ENCODE measurements around the gene TXNRD2. TPM values are rescaled to one million over a fixed set of nuclear protein-coding genes. Genes with fewer than 3 reads are reported as not detected.
A peak's percentile ranks its signal among the peaks of the same experiment; 100 is the strongest.

TXNRD2 gene
- total and polyA plus RNA-seq, 2 of the 4 experiments (the other 2 are of a cell fraction), result 15.6 to 25.7 TPM

- POLR2A ChIA-PET (ENCODE audit: unreplicated experiment), result no interaction called here
- H4K5ac ChIP-seq (ENCODE audit: low read depth, low read length), result no peak overlapping the region
- H2BK5ac ChIP-seq (ENCODE audit: low read depth, low read length, poor library complexity, severe bottlenecking), result no peak overlapping the region
- H3K36me3 ChIP-seq (ENCODE audit: control insufficient read depth, insufficient read depth, low read length), result peaks cover 1% of the 10 kb centered on the region; the same call in 1 of the 2 replicates
- peak overlapping the region; percentile 21; the same call in 1 of the 2 replicates for H2AK5ac ChIP-seq (ENCODE audit: low read depth, low read length)
- no peak overlapping the region for H3K4me2 ChIP-seq (ENCODE audit: low read depth, low read length)
- 97% methylated on average over 22 of the region's 30 CpGs; no CpG with 5 or more reads in 1 of the 2 experiments for WGBS, 2 experiments (ENCODE audit: extremely low coverage in 2 of 2, insufficient read length in 1 of 2)
- H4K8ac ChIP-seq (ENCODE audit: low read depth in 2 of 2, low read length in 2 of 2), result no peak overlapping the region
- H3K27ac ChIP-seq (ENCODE audit: insufficient read depth, low read length), result no peak overlapping the region
- no peak for ATAC-seq (ENCODE audit: low read depth)
- no peak overlapping the region; the same call in 1 of the 2 replicates for H3K4ac ChIP-seq (ENCODE audit: low read depth, low read length)
- H3K27me3 ChIP-seq (ENCODE audit: control insufficient read depth, insufficient read depth, low read length), result no peaks in the 10 kb centered on the region
- in situ Hi-C loops (cut with MboI; ENCODE audit: low sequenced_read_pairs) (no loop called here), intact Hi-C loops (cut with micrococcal nuclease) (no loop called here), dilution Hi-C loops (cut with HindIII; ENCODE audit: low sequenced_read_pairs, unreplicated experiment) (no loop called here)
- H3K4me3 ChIP-seq (ENCODE audit: insufficient read depth, low read depth, low read length), result no peak overlapping the region
- H3K9me1 ChIP-seq (ENCODE audit: insufficient read depth, low read length), result 0 out of 2 replicates have a peak, but pooled peaks cover 2% of the 10 kb centered on the region
- peak overlapping the region; percentile 16 for H2AK9ac ChIP-seq (replicated peaks; ENCODE audit: low read depth, low read length, poor library complexity)
- no peak overlapping the region for H3K14ac ChIP-seq (replicated peaks; ENCODE audit: low read depth, low read length)
- no peaks in the 10 kb centered on the region for H3K79me1 ChIP-seq (ENCODE audit: low read depth in 1 of 2, low read length in 2 of 2)
- H3K18ac ChIP-seq (ENCODE audit: low read depth, low read length), result no peak overlapping the region
- TF ChIP-seq RAD21 (IDR thresholded peaks at IDR 0.05; ENCODE audit: low read length) (no peak), MXI1 (IDR thresholded peaks at IDR 0.05; ENCODE audit: borderline replicate concordance, low read depth, low read length) (no peak), CHD1 (IDR thresholded peaks at IDR 0.05; ENCODE audit: low read depth, low read length) (no peak), CTCF (conservative IDR thresholded peaks at IDR 0.05; ENCODE audit: low read depth, low read length) (no peak)
- no peak overlapping the region for H2BK20ac ChIP-seq (ENCODE audit: low read depth, low read length)
- H4K91ac ChIP-seq (ENCODE audit: insufficient read depth, low read depth, low read length), result no peak overlapping the region
- H4K20me1 ChIP-seq (ENCODE audit: insufficient read depth, low read length), result no peaks in the 10 kb centered on the region
- H3K9me3 ChIP-seq (ENCODE audit: control insufficient read depth, insufficient read depth, low read length), result no peaks in the 10 kb centered on the region
- no TSS peak for BruUV-seq (replicated peaks)
- H2BK120ac ChIP-seq (ENCODE audit: low read depth, low read length), result no peak overlapping the region
- DNase-seq, result no peak
- H3K56ac ChIP-seq (ENCODE audit: extremely low read depth, insufficient read depth, low read length), result no peak overlapping the region
- no peak overlapping the region for H2BK15ac ChIP-seq (ENCODE audit: low read depth, low read length)
- CTCF ChIA-PET, result no interaction called here
- no peak overlapping the region for H3K23ac ChIP-seq (ENCODE audit: low read depth, low read length)
- no peak overlapping the region for H3K9ac ChIP-seq (ENCODE audit: low read depth, low read length)
- peak overlapping the region; percentile 69 for H2AFZ ChIP-seq (replicated peaks; ENCODE audit: low read length, poor library complexity)
- H3K4me1 ChIP-seq (ENCODE audit: control insufficient read depth, insufficient read depth, low read length), result no peaks in the 10 kb centered on the region
Observed at GRCh38 chr22:19870153-19871022, 71.2 kb downstream of the TXNRD2 start.

Measured in IMR-90 (cell line).